PFSK-1 (cell line): ENCODE measurements around the gene MRPL20.

Experiments used
- FOXP2 ChIP-seq: optimal IDR thresholded peaks from 2 replicates; pipeline ENCODE3; 2011; ENCODE audit warnings: borderline replicate concordance, control low read depth, inconsistent platforms; ENCODE audit not compliant: insufficient read depth; ENCODE audit errors: extremely low read length, extremely low read depth
- POLR2AphosphoS5 ChIP-seq: IDR thresholded peaks from 2 replicates; pipeline ENCODE4 v1.6.1; 2012; ENCODE audit warnings: low read depth, mild to moderate bottlenecking, control low read depth, low read length, moderate library complexity
- SIN3A ChIP-seq: IDR thresholded peaks from 2 replicates; pipeline ENCODE4 v1.6.1; 2012; ENCODE audit warnings: mild to moderate bottlenecking, low read length, moderate library complexity, borderline replicate concordance; ENCODE audit not compliant: insufficient read depth
- TAF1 ChIP-seq: IDR thresholded peaks from 2 replicates; pipeline ENCODE4 v1.6.1; 2012; ENCODE audit warnings: low read length, control low read depth, borderline replicate concordance; ENCODE audit not compliant: insufficient read depth
- TF ChIP-seq, protein P1 (sequence below), 2 experiments: IDR thresholded peaks; 2 replicates each; pipeline versions ENCODE4 v1.6.1 to v1.8.0; 2011 to 2012; ENCODE audit warnings: low read depth in 2 of 2, low read length in 2 of 2, control low read depth in 1 of 2, inconsistent platforms in 1 of 2, mild to moderate bottlenecking in 1 of 2, moderate library complexity in 1 of 2; ENCODE audit not compliant: insufficient read depth in 1 of 2

The MRPL20 gene

DNA sequence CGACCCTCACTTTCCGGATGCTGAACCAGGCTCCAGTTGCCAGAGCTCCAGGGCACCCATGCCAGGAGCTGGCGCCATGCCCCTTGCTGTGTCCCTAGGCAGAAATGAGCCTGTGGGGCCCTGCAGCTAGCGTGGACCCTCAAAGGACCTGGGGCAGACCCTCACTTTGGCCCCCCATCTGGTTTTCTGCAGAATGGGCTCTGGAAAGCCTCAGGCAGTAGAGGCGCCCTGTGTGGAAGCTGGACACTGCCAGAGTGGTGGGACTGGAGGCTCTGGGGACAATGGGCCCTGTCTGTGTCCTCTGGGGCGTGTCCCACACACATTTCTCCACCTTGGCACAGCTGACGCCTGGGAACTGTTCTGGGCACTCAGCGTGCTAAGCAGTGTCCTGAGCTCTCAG lies 25.8 kb downstream of the MRPL20 start:
- TF ChIP-seq FOXP2 (no peak), SIN3A (no peak), POLR2AphosphoS5 (no peak), TAF1 (no peak)
- TF ChIP-seq, protein P1, sequence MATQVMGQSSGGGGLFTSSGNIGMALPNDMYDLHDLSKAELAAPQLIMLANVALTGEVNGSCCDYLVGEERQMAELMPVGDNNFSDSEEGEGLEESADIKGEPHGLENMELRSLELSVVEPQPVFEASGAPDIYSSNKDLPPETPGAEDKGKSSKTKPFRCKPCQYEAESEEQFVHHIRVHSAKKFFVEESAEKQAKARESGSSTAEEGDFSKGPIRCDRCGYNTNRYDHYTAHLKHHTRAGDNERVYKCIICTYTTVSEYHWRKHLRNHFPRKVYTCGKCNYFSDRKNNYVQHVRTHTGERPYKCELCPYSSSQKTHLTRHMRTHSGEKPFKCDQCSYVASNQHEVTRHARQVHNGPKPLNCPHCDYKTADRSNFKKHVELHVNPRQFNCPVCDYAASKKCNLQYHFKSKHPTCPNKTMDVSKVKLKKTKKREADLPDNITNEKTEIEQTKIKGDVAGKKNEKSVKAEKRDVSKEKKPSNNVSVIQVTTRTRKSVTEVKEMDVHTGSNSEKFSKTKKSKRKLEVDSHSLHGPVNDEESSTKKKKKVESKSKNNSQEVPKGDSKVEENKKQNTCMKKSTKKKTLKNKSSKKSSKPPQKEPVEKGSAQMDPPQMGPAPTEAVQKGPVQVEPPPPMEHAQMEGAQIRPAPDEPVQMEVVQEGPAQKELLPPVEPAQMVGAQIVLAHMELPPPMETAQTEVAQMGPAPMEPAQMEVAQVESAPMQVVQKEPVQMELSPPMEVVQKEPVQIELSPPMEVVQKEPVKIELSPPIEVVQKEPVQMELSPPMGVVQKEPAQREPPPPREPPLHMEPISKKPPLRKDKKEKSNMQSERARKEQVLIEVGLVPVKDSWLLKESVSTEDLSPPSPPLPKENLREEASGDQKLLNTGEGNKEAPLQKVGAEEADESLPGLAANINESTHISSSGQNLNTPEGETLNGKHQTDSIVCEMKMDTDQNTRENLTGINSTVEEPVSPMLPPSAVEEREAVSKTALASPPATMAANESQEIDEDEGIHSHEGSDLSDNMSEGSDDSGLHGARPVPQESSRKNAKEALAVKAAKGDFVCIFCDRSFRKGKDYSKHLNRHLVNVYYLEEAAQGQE (IDR thresholded peaks at IDR 0.05; ENCODE audit: insufficient read depth in 1 of 2, low read depth in 2 of 2, low read length in 2 of 2): no peak

DNA sequence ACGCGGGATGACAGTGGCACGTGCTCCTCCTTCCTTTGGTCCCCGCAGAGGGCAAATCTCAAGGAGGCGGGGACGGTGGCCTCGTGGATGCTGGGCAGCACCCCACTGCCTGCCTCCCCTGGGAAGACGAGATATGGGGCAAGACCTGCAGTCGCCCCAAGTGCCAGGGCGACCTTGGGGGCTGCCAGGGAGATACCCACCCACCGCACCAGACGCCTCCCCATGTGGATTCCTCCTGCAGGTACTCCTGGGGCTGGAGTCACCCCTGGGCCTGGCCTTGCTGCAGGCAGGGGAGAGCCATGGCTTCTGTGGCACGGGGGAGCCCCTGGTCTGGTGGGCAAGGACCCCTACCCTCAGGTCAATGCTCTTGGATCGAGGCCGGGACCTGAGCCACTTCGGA lies 26.2 kb downstream of the MRPL20 start:
- TF ChIP-seq TAF1: no peak
- TF ChIP-seq, protein P1 (IDR thresholded peaks at IDR 0.05; ENCODE audit: insufficient read depth in 1 of 2, low read depth in 2 of 2, low read length in 2 of 2): no peak
- no peak for TF ChIP-seq FOXP2
- no peak for TF ChIP-seq SIN3A
- TF ChIP-seq POLR2AphosphoS5: no peak

DNA sequence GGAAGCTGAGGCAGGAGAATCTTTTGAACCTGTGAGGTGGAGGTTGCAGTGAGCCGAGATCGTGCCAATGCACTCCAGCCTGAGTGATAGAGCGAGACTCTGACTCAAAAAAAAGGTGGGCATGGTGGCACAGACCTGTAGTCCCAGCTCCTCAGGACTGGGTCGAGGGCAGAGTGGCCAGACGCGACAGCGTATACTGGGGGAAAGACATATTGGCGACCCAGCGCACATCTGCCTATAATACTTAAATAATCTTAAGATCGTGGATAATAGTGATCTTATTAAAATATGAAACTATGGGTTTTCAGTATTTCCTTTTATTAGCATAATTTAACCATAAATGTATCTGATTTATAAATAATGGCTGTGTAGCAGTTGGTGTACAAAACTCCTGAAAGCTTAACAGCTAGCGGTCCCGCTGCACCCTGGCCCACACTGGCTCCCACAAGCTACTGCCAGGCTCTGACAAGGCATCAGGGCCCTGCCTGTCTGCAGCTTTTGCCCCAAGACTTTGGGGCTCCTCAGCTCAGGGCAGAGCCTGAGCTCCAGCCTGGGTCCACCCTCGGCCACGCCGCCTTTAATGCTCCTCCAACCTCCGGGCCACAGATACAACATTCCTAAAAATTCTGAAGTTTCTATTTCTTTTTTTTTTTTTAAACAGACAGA lies 29.4 kb downstream of the MRPL20 start:
- no peak for TF ChIP-seq SIN3A

DNA sequence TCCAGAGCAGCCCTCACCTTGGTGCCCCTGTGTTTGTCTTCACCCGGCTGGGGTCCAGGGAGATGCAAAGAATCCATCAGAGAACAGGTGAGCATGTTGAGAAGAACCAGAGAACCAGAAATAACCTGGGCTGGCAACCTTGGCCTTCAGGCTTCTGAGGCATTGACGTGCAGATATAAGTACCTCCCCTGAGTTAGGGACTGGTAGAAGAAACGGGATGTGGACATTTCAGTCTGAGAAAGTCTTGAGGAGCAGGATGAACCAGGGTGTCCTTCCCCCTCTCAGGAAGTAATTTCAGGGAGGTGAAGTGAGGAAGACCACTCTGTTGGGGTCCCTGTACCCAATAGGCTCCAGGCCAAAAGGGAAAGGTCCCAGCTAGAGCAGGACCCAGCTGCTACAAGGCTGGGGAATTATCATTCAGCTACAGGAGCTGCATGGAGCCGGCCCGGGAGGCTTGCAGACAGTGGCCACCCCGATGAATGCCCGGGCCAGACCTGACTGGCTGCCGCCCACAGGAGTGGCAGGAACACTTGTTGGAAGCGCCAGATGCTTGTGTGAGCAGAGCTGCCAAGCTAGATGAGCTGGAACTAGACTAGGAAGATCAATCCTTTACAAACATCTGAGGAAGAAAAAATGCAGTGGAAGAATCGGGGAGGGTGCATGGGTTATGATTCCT lies 30.4 kb downstream of the MRPL20 start:
- TF ChIP-seq POLR2AphosphoS5 (no peak), TAF1 (no peak), FOXP2 (no peak), SIN3A (no peak)
- TF ChIP-seq, protein P1 (IDR thresholded peaks at IDR 0.05; ENCODE audit: insufficient read depth in 1 of 2, low read depth in 2 of 2, low read length in 2 of 2): no peak

DNA sequence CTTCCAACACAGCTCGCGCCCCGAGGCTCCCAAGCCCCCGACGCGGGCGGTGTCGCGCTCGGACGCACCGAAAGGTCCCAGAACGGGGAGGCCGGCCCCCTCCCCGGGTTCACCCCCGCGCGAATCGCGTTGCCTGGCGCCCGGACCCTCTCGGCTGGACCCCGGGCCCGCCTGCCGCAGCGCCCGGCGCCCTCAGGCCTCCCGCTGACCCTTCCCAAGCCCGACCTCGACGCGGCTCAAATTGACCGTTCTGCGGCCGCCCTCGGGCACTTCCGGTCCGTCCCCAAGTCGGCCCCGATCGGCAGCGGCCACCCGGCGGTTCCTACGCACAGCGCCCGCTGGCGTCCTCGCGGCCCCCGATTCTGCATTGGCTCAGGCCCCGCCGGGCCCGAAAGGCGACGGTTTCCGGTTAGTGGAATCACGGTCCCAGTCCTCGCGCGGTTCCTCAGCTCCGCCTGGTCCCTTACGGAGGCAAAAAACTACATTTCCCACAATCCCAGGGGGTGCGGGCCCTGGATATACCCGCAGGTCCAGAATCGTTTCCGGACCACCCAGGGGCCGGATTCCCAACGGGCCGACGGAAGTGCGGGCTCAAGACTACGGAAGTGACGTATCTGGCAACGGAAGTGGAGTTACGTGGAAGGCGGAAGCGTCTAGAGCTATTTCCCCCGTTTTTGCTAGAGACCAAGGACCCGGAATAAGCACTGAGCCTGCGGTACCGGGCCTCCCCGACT lies 32.0 kb downstream of the MRPL20 start, which contains the start of gene AURKAIP1:
Gene AURKAIP1 (minus strand): TSS at position 279 of the 734 bp plus-strand sequence. CDS start 451 bp downstream, outside the sequence.
- TF ChIP-seq FOXP2: peak; percentile 88
- TF ChIP-seq SIN3A: peak; percentile 60; the same call in 1 of the 2 replicates
- TF ChIP-seq, protein P1 (IDR thresholded peaks at IDR 0.05; ENCODE audit: insufficient read depth in 1 of 2, low read depth in 2 of 2, low read length in 2 of 2): peak in 1 of 2 experiments; percentile 59; a peak in 2 of 4 replicates
- peak; percentile 55 for TF ChIP-seq POLR2AphosphoS5
- TF ChIP-seq TAF1: peak; percentile 83; the same call in 1 of the 2 replicates
